Spleen (tissue), 11 donors: ENCODE measurements around the gene SORCS3. TPM values are rescaled to one million over a fixed set of nuclear protein-coding genes. Genes with fewer than 3 reads are reported as not detected.

Experiments used
- DNase-seq: peaks from one replicate; pipeline ENCODE4 v3.0.0-alpha.2; 2020
- H3K27ac ChIP-seq, 8 donors: fragments of 200-600 bp; sonication (generic) in 7 of 8; 1 replicate in 4 of 8; 2 replicates in 4 of 8; pipeline versions ENCODE4 v1.5.0 to v1.8.0; 2016 to 2021; ENCODE audit warnings: inconsistent platforms in 4 of 8, mild to moderate bottlenecking in 4 of 8, moderate library complexity in 1 of 8
- H3K27me3 ChIP-seq, 7 donors: fragments of 200-600 bp; sonication (generic) in 6 of 7; replicated peaks in 1 of 7; 1 replicate in 4 of 7; 2 replicates in 3 of 7; pipeline versions ENCODE4 v1.5.0 to v1.8.0; 2016 to 2021; ENCODE audit warnings: inconsistent platforms in 3 of 7, mild to moderate bottlenecking in 1 of 7
- H3K36me3 ChIP-seq, 6 donors: fragments of 200-600 bp; sonication (generic) in 5 of 6; 1 replicate in 4 of 6; 2 replicates in 2 of 6; pipeline versions ENCODE4 v1.5.0 to v1.8.0; 2016 to 2021; ENCODE audit warnings: inconsistent platforms in 2 of 6
- H3K4me1 ChIP-seq, 6 donors: fragments of 200-600 bp; sonication (generic) in 5 of 6; 1 replicate in 3 of 6; 2 replicates in 3 of 6; pipeline versions ENCODE4 v1.5.0 to v1.8.0; 2016 to 2021; ENCODE audit warnings: inconsistent platforms in 3 of 6
- H3K4me3 ChIP-seq, 8 donors: fragments of 200-600 bp; sonication (generic) in 7 of 8; 1 replicate in 4 of 8; 2 replicates in 4 of 8; pipeline versions ENCODE4 v1.5.0 to v1.8.0; 2016 to 2021; ENCODE audit warnings: inconsistent platforms in 4 of 8, mild to moderate bottlenecking in 4 of 8, moderate library complexity in 2 of 8
- H3K9me3 ChIP-seq, 8 donors: fragments of 200-600 bp; sonication (generic) in 7 of 8; 1 replicate in 4 of 8; 2 replicates in 4 of 8; pipeline versions ENCODE4 v1.5.0 to v1.8.0; 2016 to 2021; ENCODE audit warnings: inconsistent platforms in 4 of 8
- POLR2A ChIP-seq, 3 donors: fragments of 450-650 bp; IDR thresholded peaks; one replicate each; pipeline ENCODE4 v1.5.1; 2017; ENCODE audit warnings: antibody characterized with exemption in 3 of 3, mild to moderate bottlenecking in 1 of 3
- POLR2AphosphoS5 ChIP-seq, 3 donors: sonication (generic); formaldehyde crosslinking; IDR thresholded peaks; one replicate each; pipeline ENCODE4 v1.5.1; 2017; ENCODE audit warnings: antibody characterized with exemption in 3 of 3
- WGBS, 5 donors: extraction: QIAGEN DNeasy Blood & Tissue Kit in 3 of 5; methylation state at CpG; one replicate each; pipeline versions ENCODE4 v1.1.5 to v1.1.7; 2013 to 2018; 5-methylcytosine and 5-hydroxymethylcytosine counted together
- intact Hi-C: fragments of 100-400 bp; cut with DNase I; formaldehyde crosslinking; loops from one replicate; pipeline ENCODE4 v1.15.0; 2023; ENCODE audit warnings: low total_unique reads
- polyA plus RNA-seq, 3 donors: library from polyadenylated mRNA; stranded (reverse); fragments of 200-250 nt; gene quantifications; one replicate each; pipeline ENCODE4 v1.2.1, GENCODE V29; 2013
- total RNA-seq, 7 donors: library from RNA; depleted of rRNA in 3 of 7; stranded (reverse); fragments of >200 nt in 3 of 7; fragmentation: NEBNext Ultra II Directional in 4 of 7; extraction: Animal tissue kit (Norgen Biotek cat#: 25700) in 4 of 7; gene quantifications; one replicate each; pipeline versions ENCODE4 v1.1.0 to v1.2.1, GENCODE V29; 2016 to 2021
- TF ChIP-seq, protein P1 (sequence below), 11 experiments: fragments of 200-600 bp in 7 of 11; fragments of 450-650 bp in 4 of 11; sonication (generic) in 4 of 11; IDR thresholded peaks in 8 of 11; conservative IDR thresholded peaks in 3 of 11; 1 replicate in 7 of 11; 2 replicates in 4 of 11; pipeline versions ENCODE4 v1.4.0 to v1.8.0; 2016 to 2021; ENCODE audit warnings: antibody characterized with exemption in 11 of 11, inconsistent platforms in 4 of 11, mild to moderate bottlenecking in 1 of 11
- donor health status: healthy with polysubstance abuse.
- donor health status: DM: no; HTN: no; CAD: no; lungs with moderate emphysema.
- donor health status: DM: no; HTN: no; CAD: no.
- donor health status: Bipolar disorder and iron deficiency.
- donor health status: healthy.
- donor health status: DM: no; HTN: no; CAD: no.
- donor health status: DM: yes; HTN: yes; CAD: no.

The SORCS3 gene
- total and polyA plus RNA-seq, 10 donors: 0.03 to 0.06 TPM; not detected in 8

DNA sequence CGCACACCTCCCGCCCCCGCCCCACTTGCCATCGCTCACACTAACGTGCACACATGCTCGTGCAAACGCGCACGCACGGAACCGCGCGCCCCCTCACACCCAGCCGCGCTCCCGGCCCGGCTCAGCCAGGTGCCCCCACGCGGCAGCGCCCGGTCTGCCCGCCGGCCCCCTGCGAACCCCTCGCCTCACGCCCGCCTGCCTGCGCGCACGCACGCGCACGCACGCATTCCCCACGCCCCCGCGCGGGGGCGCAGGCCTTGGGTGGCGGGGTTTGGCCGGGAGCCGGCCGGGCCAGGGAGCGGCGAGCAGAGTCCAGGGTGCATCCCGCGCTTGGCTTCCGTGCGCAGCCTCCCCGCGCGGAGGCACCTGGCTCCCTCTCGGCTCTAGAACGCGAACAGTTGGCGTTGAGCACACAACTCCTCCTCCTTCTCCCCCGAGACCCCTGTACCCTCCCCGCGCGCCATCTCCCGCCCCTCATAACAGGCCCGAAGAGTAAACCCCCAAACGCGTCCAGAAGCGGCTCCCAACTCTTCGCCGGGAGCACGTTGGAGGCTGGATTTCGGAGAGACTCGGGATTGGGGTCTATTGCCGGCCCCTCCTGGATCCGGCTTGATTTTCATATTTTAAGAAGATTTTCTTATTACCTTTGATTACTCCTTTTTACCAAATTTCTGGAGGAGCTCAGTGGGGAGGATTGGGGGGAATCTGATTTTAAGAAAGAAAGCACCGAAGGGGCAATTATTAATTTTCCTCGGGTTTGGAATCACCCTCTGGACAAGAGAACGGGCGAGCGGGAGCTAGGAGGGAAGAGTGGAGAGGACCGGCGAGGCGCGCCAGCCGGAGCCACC, 527 bp upstream of the SORCS3 start:
- no peaks in the 10 kb centered on the region for H3K9me3 ChIP-seq
- peaks cover 0 to 40% (median 21%) of the 10 kb centered on the region in 6 donors for H3K4me1 ChIP-seq
- TF ChIP-seq POLR2AphosphoS5 (IDR thresholded peaks at IDR 0.05): no peak
- TF ChIP-seq, protein P1, sequence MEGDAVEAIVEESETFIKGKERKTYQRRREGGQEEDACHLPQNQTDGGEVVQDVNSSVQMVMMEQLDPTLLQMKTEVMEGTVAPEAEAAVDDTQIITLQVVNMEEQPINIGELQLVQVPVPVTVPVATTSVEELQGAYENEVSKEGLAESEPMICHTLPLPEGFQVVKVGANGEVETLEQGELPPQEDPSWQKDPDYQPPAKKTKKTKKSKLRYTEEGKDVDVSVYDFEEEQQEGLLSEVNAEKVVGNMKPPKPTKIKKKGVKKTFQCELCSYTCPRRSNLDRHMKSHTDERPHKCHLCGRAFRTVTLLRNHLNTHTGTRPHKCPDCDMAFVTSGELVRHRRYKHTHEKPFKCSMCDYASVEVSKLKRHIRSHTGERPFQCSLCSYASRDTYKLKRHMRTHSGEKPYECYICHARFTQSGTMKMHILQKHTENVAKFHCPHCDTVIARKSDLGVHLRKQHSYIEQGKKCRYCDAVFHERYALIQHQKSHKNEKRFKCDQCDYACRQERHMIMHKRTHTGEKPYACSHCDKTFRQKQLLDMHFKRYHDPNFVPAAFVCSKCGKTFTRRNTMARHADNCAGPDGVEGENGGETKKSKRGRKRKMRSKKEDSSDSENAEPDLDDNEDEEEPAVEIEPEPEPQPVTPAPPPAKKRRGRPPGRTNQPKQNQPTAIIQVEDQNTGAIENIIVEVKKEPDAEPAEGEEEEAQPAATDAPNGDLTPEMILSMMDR (IDR thresholded peaks at IDR 0.05 in 8 of 11, conservative IDR thresholded peaks at IDR 0.05 in 3 of 11): no peak
- no peak for TF ChIP-seq POLR2A (IDR thresholded peaks at IDR 0.05)
- no peak overlapping the region for H3K27ac ChIP-seq
- DNase-seq: no peak
- no peaks in the 10 kb centered on the region for H3K36me3 ChIP-seq
- peak overlapping the region in 2 of 8 donors; percentile 3 to 25 for H3K4me3 ChIP-seq
- intact Hi-C loops: no loop called here
- WGBS, 5 donors: 2 to 5% (median 3%) methylated on average over 45 to 82 of the region's 82 CpGs
- peaks cover 0 to 98% (median 59%) of the 10 kb centered on the region in 7 donors for H3K27me3 ChIP-seq

DNA sequence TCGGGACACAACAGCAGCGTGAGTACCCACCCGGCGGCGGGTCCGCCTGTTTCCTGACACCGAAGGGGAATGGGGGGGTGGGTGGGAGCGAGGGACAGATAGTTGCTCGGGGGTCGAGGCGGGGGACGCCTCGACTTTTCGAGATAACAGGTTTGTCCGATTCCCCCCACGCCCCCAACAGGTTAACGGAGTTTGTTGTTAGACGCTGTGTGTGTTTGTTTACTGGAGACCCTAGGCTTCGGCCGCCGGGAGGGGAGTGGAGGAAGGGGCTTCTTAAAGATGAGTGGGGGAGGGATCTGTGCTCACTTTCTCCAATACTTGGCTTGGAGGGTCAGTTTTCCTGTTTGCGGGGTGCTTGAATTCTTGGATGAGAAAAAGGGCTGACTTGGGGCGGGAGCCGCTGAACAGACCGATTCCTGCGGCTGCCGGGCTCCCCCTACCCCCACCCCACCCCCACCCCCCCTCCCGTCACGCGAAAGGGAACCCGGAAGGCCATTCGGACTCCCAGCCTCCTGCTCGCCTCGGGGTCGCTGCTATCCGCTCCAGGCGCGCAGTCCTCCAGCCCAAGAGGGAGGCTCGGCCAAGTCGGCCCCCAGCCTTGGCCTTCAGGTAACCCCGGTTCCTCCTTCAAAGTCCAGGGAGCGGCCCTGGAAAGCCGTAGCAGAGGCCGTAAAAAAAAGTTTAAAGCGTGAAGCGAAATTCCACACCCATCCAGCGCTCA, 1.0 kb downstream of the SORCS3 start:
- Histone ChIP-seq H3K4me3 (peak overlapping the region in 1 of 8 donors; percentile 5), H3K9me3 (no peaks in the 10 kb centered on the region), H3K36me3 (no peaks in the 10 kb centered on the region), H3K4me1 (peaks cover 0 to 40% (median 21%) of the 10 kb centered on the region in 6 donors), H3K27me3 (peaks cover 0 to 100% (median 61%) of the 10 kb centered on the region in 7 donors), H3K27ac (no peak overlapping the region)
- 1 to 10% (median 3%) methylated on average over 40 to 47 of the region's 47 CpGs for WGBS, 5 donors
- no peak for DNase-seq
- TF ChIP-seq POLR2AphosphoS5 (IDR thresholded peaks at IDR 0.05): no peak
- intact Hi-C loops: no loop called here

DNA sequence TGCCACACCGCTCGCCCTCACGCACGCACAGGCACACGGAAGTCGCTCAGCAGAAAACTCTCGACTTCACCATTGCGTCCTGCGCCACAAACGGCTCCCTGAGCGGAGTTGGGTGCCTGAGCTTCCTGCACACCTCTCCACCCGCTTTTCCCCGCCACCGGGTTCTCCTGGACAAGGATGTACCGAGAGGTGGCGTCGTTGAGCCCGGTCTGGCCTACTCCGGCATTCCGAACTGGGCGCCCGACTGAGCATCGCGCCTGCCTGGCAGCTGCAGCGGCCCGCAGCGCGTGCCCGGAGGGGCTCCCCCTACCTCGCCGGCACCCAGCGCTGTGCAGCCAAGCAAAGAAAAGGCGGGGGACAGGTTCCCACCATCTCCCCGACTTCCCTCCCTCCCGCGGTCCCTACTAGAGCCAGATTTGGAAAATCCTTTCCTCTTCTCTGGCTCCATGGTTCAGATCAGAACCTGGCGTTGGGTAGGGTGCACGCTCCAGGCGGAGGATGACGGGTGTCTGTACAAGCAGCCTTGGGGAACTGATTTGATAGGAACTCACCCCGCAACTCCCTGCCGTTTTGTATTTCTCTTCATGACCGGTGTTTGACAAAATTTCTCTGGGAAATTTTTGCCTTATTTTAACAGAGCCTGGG, 1.7 kb downstream of the SORCS3 start:
- Histone ChIP-seq H3K9me3 (no peaks in the 10 kb centered on the region), H3K27ac (no peak overlapping the region), H3K4me1 (peaks cover 0 to 40% (median 21%) of the 10 kb centered on the region in 6 donors), H3K27me3 (peaks cover 0 to 100% (median 61%) of the 10 kb centered on the region in 7 donors), H3K36me3 (no peaks in the 10 kb centered on the region), H3K4me3 (peak overlapping the region in 1 of 8 donors; percentile 5)
- intact Hi-C loops: no loop called here
- TF ChIP-seq POLR2AphosphoS5 (IDR thresholded peaks at IDR 0.05) (no peak), POLR2A (IDR thresholded peaks at IDR 0.05) (no peak)
- TF ChIP-seq, protein P1 (IDR thresholded peaks at IDR 0.05 in 8 of 11, conservative IDR thresholded peaks at IDR 0.05 in 3 of 11): no peak
- DNase-seq: no peak
- 6 to 15% (median 6%) methylated on average over 21 to 43 of the region's 43 CpGs for WGBS, 5 donors

DNA sequence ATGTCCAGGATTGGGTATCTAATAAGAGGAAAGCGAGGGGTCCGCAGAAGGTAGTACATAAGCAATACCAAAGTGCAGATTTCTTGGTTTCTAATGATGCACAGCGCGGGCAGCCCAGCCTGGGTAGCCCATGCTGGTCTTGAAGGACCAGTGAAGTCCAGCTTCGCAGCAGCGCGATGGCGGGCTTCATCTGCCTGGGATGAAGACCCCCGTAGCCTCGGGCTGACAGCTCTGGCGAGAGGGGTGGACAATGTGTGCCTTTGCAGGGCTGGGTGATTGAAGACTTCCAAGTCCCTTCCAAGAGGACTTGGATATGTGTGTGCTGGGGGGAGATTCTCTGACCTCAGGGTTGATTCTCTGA, 2.2 kb downstream of the SORCS3 start:
- DNase-seq: peak; percentile 69
- H3K4me3 ChIP-seq: no peak overlapping the region
- H3K27ac ChIP-seq: no peak overlapping the region
- H3K9me3 ChIP-seq: no peaks in the 10 kb centered on the region
- peaks cover 0 to 40% (median 21%) of the 10 kb centered on the region in 6 donors for H3K4me1 ChIP-seq
- peaks cover 0 to 100% (median 61%) of the 10 kb centered on the region in 7 donors for H3K27me3 ChIP-seq
- no peaks in the 10 kb centered on the region for H3K36me3 ChIP-seq
- TF ChIP-seq POLR2AphosphoS5 (IDR thresholded peaks at IDR 0.05): no peak
- no peak for TF ChIP-seq POLR2A (IDR thresholded peaks at IDR 0.05)
- TF ChIP-seq, protein P1 (IDR thresholded peaks at IDR 0.05 in 8 of 11, conservative IDR thresholded peaks at IDR 0.05 in 3 of 11): no peak
- intact Hi-C loops: no loop called here
- 79 to 86% (median 83%) methylated on average over 11 of the region's 11 CpGs for WGBS, 5 donors
